GM23248 (cell line): ENCODE results near the gene OR11H12.
"Not testable (repeated sequence)": the region's sequence is repeated elsewhere in the genome, so short reads cannot be mapped to it uniquely, and the experiment has no call there.

ENCODE experiments used
- EZH2 ChIP-seq: fragments of 200-600 bp; sonication (generic); IDR thresholded peaks from 2 replicates; pipeline ENCODE4 v1.6.1; 2018; ENCODE audit warnings: antibody characterized with exemption, mild to moderate bottlenecking; ENCODE audit not compliant: insufficient read depth, poor library complexity, severe bottlenecking
- EZH2phosphoT487 ChIP-seq: fragments of 200-600 bp; sonication (generic); IDR thresholded peaks from 2 replicates; pipeline ENCODE4 v1.6.1; 2018; ENCODE audit warnings: antibody characterized with exemption, moderate library complexity, mild to moderate bottlenecking, low read depth; ENCODE audit not compliant: insufficient read depth

- TF ChIP-seq EZH2, EZH2phosphoT487: not testable (repeated sequence)
These were observed 45.3 kb downstream of the OR11H12 start for GRCh38 chr14:18646075-18646730.
